Measurements from ENCODE around the gene FOXL1. TPM values are rescaled to one million over a fixed set of nuclear protein-coding genes. Genes with fewer than 3 reads are reported as not detected.
A peak's percentile ranks its signal among the peaks of the same experiment; 100 is the strongest.

FOXL1 gene
- total RNA-seq, 6 experiments from 2014 or later, result 0.15 to 0.74 (median 0.46) TPM; not detected in 2

- H3K27me3 ChIP-seq, result peaks cover 0 to 15% of the 10 kb centered on the region in 2 donors
Measured at GRCh38 chr16:86579268-86580062, 1.1 kb downstream of the FOXL1 start.

GRCh38 chr16:86580063-86580790 is 1.9 kb downstream of the FOXL1 start:
- H3K4me3 ChIP-seq, result no peak overlapping the region
- intact Hi-C loops (cut with DNase I), result no loop called here

More at GRCh38 chr16:86579268-86580062, 1.1 kb downstream of the FOXL1 start:
- Histone ChIP-seq H3K36me3 (no peaks in the 10 kb centered on the region), H3K4me1 (no peaks in the 10 kb centered on the region), H3K4me3 (peak overlapping the region in 1 of 3 donors; percentile 4), H3K27ac (peak overlapping the region in 1 of 3 donors; percentile 2), H3K9me3 (no peaks in the 10 kb centered on the region)
- intact Hi-C loops (cut with DNase I), result loop anchor here in 1 of 2 donors (10.0 kb wide), 1 partner anchor 485 kb away; no protein-coding TSS in a partner anchor
- WGBS (ENCODE audit: insufficient coverage, low coverage, low lambda C conversion rate, missing lambda C conversion rate), result 18% methylated on average over 20 of the region's 69 CpGs
- no peak for TF ChIP-seq CTCF (IDR thresholded peaks at IDR 0.05)
- no peak for TF ChIP-seq POLR2A (IDR thresholded peaks at IDR 0.05)
- DNase-seq, result no peak
- no peak for ATAC-seq

GRCh38 chr16:86580791-86581170 is 2.4 kb downstream of the FOXL1 start:
- peaks cover 0 to 9% of the 10 kb centered on the region in 2 donors for H3K27me3 ChIP-seq

More at GRCh38 chr16:86580063-86580790, 1.9 kb downstream of the FOXL1 start:
- no peaks in the 10 kb centered on the region for H3K36me3 ChIP-seq
- no peaks in the 10 kb centered on the region for H3K4me1 ChIP-seq
- no peak for DNase-seq
- no peak for TF ChIP-seq POLR2A (IDR thresholded peaks at IDR 0.05)
- no peak for TF ChIP-seq CTCF (IDR thresholded peaks at IDR 0.05)
- peaks cover 0 to 15% of the 10 kb centered on the region in 2 donors for H3K27me3 ChIP-seq
- H3K9me3 ChIP-seq, result no peaks in the 10 kb centered on the region
- H3K27ac ChIP-seq, result no peak overlapping the region
- ATAC-seq, result no peak
- 29% methylated on average over 8 of the region's 19 CpGs for WGBS (ENCODE audit: insufficient coverage, low coverage, low lambda C conversion rate, missing lambda C conversion rate)

GRCh38 chr16:86581458-86581857 is 3.1 kb downstream of the FOXL1 start:
- no peak for DNase-seq
- H3K4me3 ChIP-seq, result no peak overlapping the region
- no peak for ATAC-seq
- H3K4me1 ChIP-seq, result no peaks in the 10 kb centered on the region
- no peak for TF ChIP-seq CTCF (IDR thresholded peaks at IDR 0.05)
- TF ChIP-seq POLR2A (IDR thresholded peaks at IDR 0.05), result no peak
- H3K27ac ChIP-seq, result no peak overlapping the region
- H3K36me3 ChIP-seq, result no peaks in the 10 kb centered on the region
- WGBS (ENCODE audit: insufficient coverage, low coverage, low lambda C conversion rate, missing lambda C conversion rate), result 35% methylated on average over 4 of the region's 4 CpGs
- H3K9me3 ChIP-seq, result no peaks in the 10 kb centered on the region
- peaks cover 0 to 5% of the 10 kb centered on the region in 2 donors for H3K27me3 ChIP-seq
- intact Hi-C loops (cut with DNase I), result no loop called here

More at GRCh38 chr16:86580791-86581170, 2.4 kb downstream of the FOXL1 start:
- Histone ChIP-seq H3K9me3 (no peaks in the 10 kb centered on the region), H3K4me3 (no peak overlapping the region), H3K36me3 (no peaks in the 10 kb centered on the region), H3K4me1 (no peaks in the 10 kb centered on the region), H3K27ac (no peak overlapping the region)
- TF ChIP-seq POLR2A (IDR thresholded peaks at IDR 0.05) (no peak), CTCF (IDR thresholded peaks at IDR 0.05) (no peak)
- no peak for DNase-seq
- 33% methylated on average over 4 of the region's 9 CpGs for WGBS (ENCODE audit: insufficient coverage, low coverage, low lambda C conversion rate, missing lambda C conversion rate)
- intact Hi-C loops (cut with DNase I), result no loop called here
- ATAC-seq, result no peak
